ENCODE data around the gene TOGARAM2. TPM values are rescaled to one million over a fixed set of nuclear protein-coding genes. Genes with fewer than 3 reads are reported as not detected.
A peak's percentile ranks its signal among the peaks of the same experiment; 100 is the strongest.

TOGARAM2 gene
- total and polyA plus RNA-seq, 2 experiments from 2014 or later, result not detected

GRCh38 chr2:29064346-29064715 is 83.2 kb downstream of the TOGARAM2 start:
- H3K79me2 ChIP-seq (ENCODE audit: insufficient read depth), result no peaks in the 10 kb centered on the region
- H4K20me1 ChIP-seq (ENCODE audit: insufficient read depth), result no peaks in the 10 kb centered on the region
- peak overlapping the region; percentile 42; the same call in 1 of the 2 replicates for H2AFZ ChIP-seq
- 79 to 82% methylated on average over 4 of the region's 4 CpGs for WGBS, 2 experiments (ENCODE audit: low coverage in 1 of 2, low lambda C conversion rate in 2 of 2, missing lambda C conversion rate in 2 of 2)
- no peaks in the 10 kb centered on the region for H3K9me3 ChIP-seq (ENCODE audit: low read depth)
- no peaks in the 10 kb centered on the region for H3K36me3 ChIP-seq (ENCODE audit: low read depth)
- H3K9me2 ChIP-seq (ENCODE audit: insufficient read depth), result no peaks in the 10 kb centered on the region
- H3K9ac ChIP-seq, result no peak overlapping the region
- peaks cover 13% of the 10 kb centered on the region; the same call in 1 of the 2 replicates for H3K4me1 ChIP-seq (ENCODE audit: insufficient read depth)
- H3K4me2 ChIP-seq (ENCODE audit: unreplicated experiment), result no peak overlapping the region
- no peak for TF ChIP-seq EZH2phosphoT487 (IDR thresholded peaks at IDR 0.05; ENCODE audit: insufficient read depth, low read depth)
- no peak for TF ChIP-seq EZH2 (IDR thresholded peaks at IDR 0.05; ENCODE audit: insufficient read depth, poor library complexity, severe bottlenecking)
- no peak overlapping the region for H3K4me3 ChIP-seq
- no peaks in the 10 kb centered on the region; the same call in 1 of the 2 replicates for H3K27me3 ChIP-seq (replicated peaks; ENCODE audit: insufficient read depth)
- 0 out of 2 replicates have a peak, but pooled peaks cover 5% of the 10 kb centered on the region for H3F3A ChIP-seq (ENCODE audit: insufficient read depth)
- in situ Hi-C loops (cut with MboI), result no loop called here
- no peak for DNase-seq
- no peak overlapping the region for H3K27ac ChIP-seq

GRCh38 chr2:29064746-29065067 is 83.6 kb downstream of the TOGARAM2 start:
- Histone ChIP-seq H3K27ac (no peak overlapping the region), H3K4me3 (no peak overlapping the region), H3K9me2 (ENCODE audit: insufficient read depth) (no peaks in the 10 kb centered on the region), H3K9me3 (ENCODE audit: low read depth) (no peaks in the 10 kb centered on the region), H4K20me1 (ENCODE audit: insufficient read depth) (no peaks in the 10 kb centered on the region), H3F3A (ENCODE audit: insufficient read depth) (0 out of 2 replicates have a peak, but pooled peaks cover 5% of the 10 kb centered on the region), H3K36me3 (ENCODE audit: low read depth) (no peaks in the 10 kb centered on the region), H3K4me1 (ENCODE audit: insufficient read depth) (peaks cover 13% of the 10 kb centered on the region; the same call in 1 of the 2 replicates), H3K4me2 (ENCODE audit: unreplicated experiment) (no peak overlapping the region), H2AFZ (no peak overlapping the region), H3K79me2 (ENCODE audit: insufficient read depth) (no peaks in the 10 kb centered on the region), H3K9ac (no peak overlapping the region), H3K27me3 (replicated peaks; ENCODE audit: insufficient read depth) (no peaks in the 10 kb centered on the region; the same call in 1 of the 2 replicates)
- no peak for TF ChIP-seq EZH2 (IDR thresholded peaks at IDR 0.05; ENCODE audit: insufficient read depth, poor library complexity, severe bottlenecking)
- TF ChIP-seq EZH2phosphoT487 (IDR thresholded peaks at IDR 0.05; ENCODE audit: insufficient read depth, low read depth), result no peak
- WGBS, 2 experiments (ENCODE audit: low coverage in 1 of 2, low lambda C conversion rate in 2 of 2, missing lambda C conversion rate in 2 of 2), result 72 to 73% methylated on average over 11 of the region's 11 CpGs
- in situ Hi-C loops (cut with MboI), result no loop called here
- DNase-seq, result no peak

GRCh38 chr2:29065068-29065811 is 84.1 kb downstream of the TOGARAM2 start:
- peaks cover 13% of the 10 kb centered on the region; the same call in 1 of the 2 replicates for H3K4me1 ChIP-seq (ENCODE audit: insufficient read depth)
- H3F3A ChIP-seq (ENCODE audit: insufficient read depth), result 0 out of 2 replicates have a peak, but pooled peaks cover 5% of the 10 kb centered on the region
- 0 out of 2 replicates have a peak overlapping the region, but pooled peaks have one; percentile 45 for H2AFZ ChIP-seq
- TF ChIP-seq EZH2 (IDR thresholded peaks at IDR 0.05; ENCODE audit: insufficient read depth, poor library complexity, severe bottlenecking), result no peak
- no peak for TF ChIP-seq EZH2phosphoT487 (IDR thresholded peaks at IDR 0.05; ENCODE audit: insufficient read depth, low read depth)
- H3K79me2 ChIP-seq (ENCODE audit: insufficient read depth), result no peaks in the 10 kb centered on the region
- no peak for DNase-seq
- H3K9ac ChIP-seq, result no peak overlapping the region
- H3K27ac ChIP-seq, result no peak overlapping the region
- H3K9me2 ChIP-seq (ENCODE audit: insufficient read depth), result no peaks in the 10 kb centered on the region
- H3K9me3 ChIP-seq (ENCODE audit: low read depth), result no peaks in the 10 kb centered on the region
- in situ Hi-C loops (cut with MboI), result no loop called here
- WGBS, 2 experiments (ENCODE audit: low coverage in 1 of 2, low lambda C conversion rate in 2 of 2, missing lambda C conversion rate in 2 of 2), result 39 to 44% methylated on average over 10 of the region's 10 CpGs
- H4K20me1 ChIP-seq (ENCODE audit: insufficient read depth), result no peaks in the 10 kb centered on the region
- no peaks in the 10 kb centered on the region; the same call in 1 of the 2 replicates for H3K27me3 ChIP-seq (replicated peaks; ENCODE audit: insufficient read depth)
- no peak overlapping the region for H3K4me2 ChIP-seq (ENCODE audit: unreplicated experiment)
- H3K4me3 ChIP-seq, result no peak overlapping the region
- no peaks in the 10 kb centered on the region for H3K36me3 ChIP-seq (ENCODE audit: low read depth)

GRCh38 chr2:29066271-29066860 is 85.3 kb downstream of the TOGARAM2 start:
- H4K20me1 ChIP-seq (ENCODE audit: insufficient read depth), result no peaks in the 10 kb centered on the region
- H3K4me3 ChIP-seq, result no peak overlapping the region
- 0 out of 2 replicates have a peak, but pooled peaks cover 5% of the 10 kb centered on the region for H3F3A ChIP-seq (ENCODE audit: insufficient read depth)
- H3K4me1 ChIP-seq (ENCODE audit: insufficient read depth), result peaks cover 13% of the 10 kb centered on the region; the same call in 1 of the 2 replicates
- DNase-seq, result peak; percentile 68
- H2AFZ ChIP-seq, result no peak overlapping the region
- H3K36me3 ChIP-seq (ENCODE audit: low read depth), result no peaks in the 10 kb centered on the region
- H3K9me2 ChIP-seq (ENCODE audit: insufficient read depth), result no peaks in the 10 kb centered on the region
- in situ Hi-C loops (cut with MboI), result no loop called here
- TF ChIP-seq EZH2phosphoT487 (IDR thresholded peaks at IDR 0.05; ENCODE audit: insufficient read depth, low read depth), result no peak
- no peak for TF ChIP-seq EZH2 (IDR thresholded peaks at IDR 0.05; ENCODE audit: insufficient read depth, poor library complexity, severe bottlenecking)
- WGBS, 2 experiments (ENCODE audit: low coverage in 1 of 2, low lambda C conversion rate in 2 of 2, missing lambda C conversion rate in 2 of 2), result 39 to 49% methylated on average over 7 to 8 of the region's 8 CpGs
- H3K9ac ChIP-seq, result no peak overlapping the region
- H3K27ac ChIP-seq, result no peak overlapping the region
- no peaks in the 10 kb centered on the region for H3K9me3 ChIP-seq (ENCODE audit: low read depth)
- H3K27me3 ChIP-seq (replicated peaks; ENCODE audit: insufficient read depth), result no peaks in the 10 kb centered on the region
- no peak overlapping the region for H3K4me2 ChIP-seq (ENCODE audit: unreplicated experiment)
- H3K79me2 ChIP-seq (ENCODE audit: insufficient read depth), result no peaks in the 10 kb centered on the region

All from GM23248 (cell line).